GM23338 (cell line): Measurements from ENCODE around the gene UBASH3A. TPM values are rescaled to one million over a fixed set of nuclear protein-coding genes. Genes with fewer than 3 reads are reported as not detected.

ENCODE experiments used
- ATAC-seq: fragments of 200-7000 bp; cut with Tn5 transposase; 3 replicates; pipeline ENCODE4 v1.9.1; 2020
- DNase-seq: peaks from one replicate; pipeline ENCODE4 v3.0.0-alpha.2; 2015; ENCODE audit warnings: low spot score
- H2AFZ ChIP-seq: fragments of 200-600 bp; sonication (generic); 2 replicates; pipeline ENCODE4 v1.8.0; 2016; ENCODE audit warnings: antibody characterized with exemption, mild to moderate bottlenecking, moderate library complexity
- H3F3A ChIP-seq: fragments of 200-600 bp; sonication (generic); replicated peaks from 2 replicates; pipeline ENCODE4 v1.8.0; 2017; ENCODE audit warnings: antibody characterized with exemption, mixed run types, low read depth
- H3K27ac ChIP-seq: fragments of 200-600 bp; sonication (generic); 2 replicates; pipeline ENCODE4 v1.6.1; 2016; ENCODE audit warnings: low read depth
- H3K27me3 ChIP-seq: fragments of 200-600 bp; sonication (generic); 2 replicates; pipeline ENCODE4 v1.8.0; 2016; ENCODE audit warnings: mild to moderate bottlenecking, mixed run types, moderate library complexity; ENCODE audit not compliant: insufficient read depth
- H3K36me3 ChIP-seq: fragments of 200-600 bp; sonication (generic); 2 replicates; pipeline ENCODE4 v1.8.0; 2016; ENCODE audit warnings: mild to moderate bottlenecking; ENCODE audit not compliant: insufficient read depth
- H3K4me1 ChIP-seq: fragments of 200-600 bp; sonication (generic); 2 replicates; pipeline ENCODE4 v1.8.0; 2016; ENCODE audit warnings: mild to moderate bottlenecking, moderate library complexity; ENCODE audit not compliant: insufficient read depth
- H3K4me2 ChIP-seq: fragments of 200-600 bp; sonication (generic); 2 replicates; pipeline ENCODE4 v1.7.1; 2017; ENCODE audit warnings: mixed run types
- H3K4me3 ChIP-seq: fragments of 200-600 bp; sonication (generic); 2 replicates; pipeline ENCODE4 v1.6.1; 2016; ENCODE audit warnings: mixed run types
- H3K79me2 ChIP-seq: fragments of 200-600 bp; sonication (generic); replicated peaks from 2 replicates; pipeline ENCODE4 v1.8.0; 2017; ENCODE audit warnings: mild to moderate bottlenecking; ENCODE audit not compliant: insufficient read depth
- H3K9me2 ChIP-seq: fragments of 200-600 bp; sonication (generic); 2 replicates; pipeline ENCODE4 v1.8.0; 2017; ENCODE audit not compliant: insufficient read depth
- H4K20me1 ChIP-seq: fragments of 200-600 bp; sonication (generic); replicated peaks from 2 replicates; pipeline ENCODE4 v1.8.0; 2017; ENCODE audit warnings: mild to moderate bottlenecking; ENCODE audit not compliant: insufficient read depth
- H3K27ac Mint-ChIP-seq: 2 replicates; pipeline ENCODE4 v1.8.0; 2020; ENCODE audit warnings: inconsistent platforms, mild to moderate bottlenecking, moderate library complexity, mixed read lengths
- H3K27me3 Mint-ChIP-seq: 3 replicates; pipeline ENCODE4 v1.8.0; 2022; ENCODE audit warnings: low read depth, mild to moderate bottlenecking, moderate library complexity, mixed read lengths, inconsistent platforms; ENCODE audit not compliant: insufficient read depth, poor library complexity
- H3K36me3 Mint-ChIP-seq: 3 replicates; pipeline ENCODE4 v1.8.0; 2021; ENCODE audit warnings: low read depth, mild to moderate bottlenecking, inconsistent platforms, moderate library complexity, mixed read lengths
- H3K4me1 Mint-ChIP-seq: 3 replicates; pipeline ENCODE4 v1.8.0; 2020; ENCODE audit warnings: mild to moderate bottlenecking, inconsistent platforms, mixed read lengths
- H3K4me3 Mint-ChIP-seq: 3 replicates; pipeline ENCODE4 v1.8.0; 2021; ENCODE audit warnings: moderate library complexity, mild to moderate bottlenecking, inconsistent platforms, mixed read lengths
- H3K9me3 Mint-ChIP-seq: 3 replicates; pipeline ENCODE4 v1.8.0; 2020; ENCODE audit warnings: moderate library complexity, mild to moderate bottlenecking, inconsistent platforms, mixed read lengths
- CREB1 ChIP-seq: fragments of 250-450 bp; sonication (Bioruptor Pico); IDR thresholded peaks from 2 replicates; pipeline ENCODE4 v1.5.0; 2020; ENCODE audit warnings: low read depth, mild to moderate bottlenecking, moderate library complexity
- ETS1 ChIP-seq: IDR thresholded peaks from 2 replicates; pipeline ENCODE4 v1.6.1; 2016; ENCODE audit warnings: antibody characterized with exemption
- EZH2 ChIP-seq: fragments of 200-600 bp; sonication (generic); IDR thresholded peaks from one replicate; pipeline ENCODE4 v1.8.0; 2017; ENCODE audit warnings: antibody characterized with exemption, mild to moderate bottlenecking, low read depth; ENCODE audit not compliant: unreplicated experiment
- EZH2phosphoT487 ChIP-seq: fragments of 200-600 bp; sonication (generic); IDR thresholded peaks from one replicate; pipeline ENCODE4 v1.8.1; 2018; ENCODE audit warnings: antibody characterized with exemption; ENCODE audit not compliant: unreplicated experiment
- JUNB ChIP-seq: IDR thresholded peaks from one replicate; pipeline ENCODE4 v1.6.1; 2016; ENCODE audit warnings: antibody characterized with exemption; ENCODE audit not compliant: unreplicated experiment
- NANOG ChIP-seq: IDR thresholded peaks from 2 replicates; pipeline ENCODE4 v1.6.1; 2016; ENCODE audit warnings: antibody characterized with exemption, borderline replicate concordance
- POLR2AphosphoS5 ChIP-seq: IDR thresholded peaks from 2 replicates; pipeline ENCODE4 v1.6.1; 2016; ENCODE audit warnings: antibody characterized with exemption, low read depth
- REST ChIP-seq: IDR thresholded peaks from one replicate; pipeline ENCODE4 v1.6.1; 2018; ENCODE audit warnings: antibody characterized with exemption; ENCODE audit not compliant: unreplicated experiment
- STAT1 ChIP-seq: IDR thresholded peaks from one replicate; pipeline ENCODE4 v1.6.1; 2016; ENCODE audit warnings: antibody characterized with exemption; ENCODE audit not compliant: unreplicated experiment
- ZNF114 ChIP-seq: fragments of 250-450 bp; sonication (Bioruptor Pico); IDR thresholded peaks from 2 replicates; pipeline ENCODE4 v1.5.0; 2020; ENCODE audit warnings: mild to moderate bottlenecking, moderate library complexity
- ZNF331 ChIP-seq: fragments of 250-450 bp; sonication (Bioruptor Pico); IDR thresholded peaks from 2 replicates; pipeline ENCODE4 v1.5.0; 2020; ENCODE audit warnings: low read depth, mild to moderate bottlenecking, moderate library complexity
- polyA plus RNA-seq: library from polyadenylated mRNA; unstranded; fragments of >200 nt; fragmentation: Nextera tagmentation; extraction: Ambion mirVana; gene quantifications from 2 replicates; pipeline ENCODE4 v1.2.1, GENCODE V29; 2016
- total RNA-seq: library from RNA; depleted of rRNA; stranded (reverse); fragments of >200 nt; shearing (Covaris generic); gene quantifications from 2 replicates; pipeline ENCODE4 v1.2.3, GENCODE V29; 2014
- TF ChIP-seq, protein P1 (sequence below), 2 experiments: fragments of 200-600 bp in 1 of 2; sonication (generic) in 1 of 2; conservative IDR thresholded peaks; 2 replicates each; pipeline versions ENCODE4 v1.5.1 to v1.6.1; 2016 to 2017; ENCODE audit warnings: antibody characterized with exemption in 2 of 2, low read depth in 2 of 2, mild to moderate bottlenecking in 2 of 2, moderate library complexity in 1 of 2
- TF ChIP-seq, protein P2 (sequence below): fragments of 250-450 bp; sonication (Bioruptor Pico); IDR thresholded peaks from 2 replicates; pipeline ENCODE4 v1.5.0; 2020; ENCODE audit warnings: mild to moderate bottlenecking, moderate library complexity

UBASH3A gene
- total and polyA plus RNA-seq, 2 experiments from 2014 or later, result not detected

GRCh38 chr21:42363312-42363711 is 40.4 kb upstream of the UBASH3A start:
- TF ChIP-seq EZH2phosphoT487 (no peak), POLR2AphosphoS5 (no peak), CREB1 (CRISPR knock-in tag) (no peak), ETS1 (no peak), JUNB (no peak), ZNF331 (CRISPR knock-in tag) (no peak), REST (no peak), STAT1 (no peak), ZNF114 (CRISPR knock-in tag) (no peak), EZH2 (no peak), NANOG (no peak)
- TF ChIP-seq, protein P1, sequence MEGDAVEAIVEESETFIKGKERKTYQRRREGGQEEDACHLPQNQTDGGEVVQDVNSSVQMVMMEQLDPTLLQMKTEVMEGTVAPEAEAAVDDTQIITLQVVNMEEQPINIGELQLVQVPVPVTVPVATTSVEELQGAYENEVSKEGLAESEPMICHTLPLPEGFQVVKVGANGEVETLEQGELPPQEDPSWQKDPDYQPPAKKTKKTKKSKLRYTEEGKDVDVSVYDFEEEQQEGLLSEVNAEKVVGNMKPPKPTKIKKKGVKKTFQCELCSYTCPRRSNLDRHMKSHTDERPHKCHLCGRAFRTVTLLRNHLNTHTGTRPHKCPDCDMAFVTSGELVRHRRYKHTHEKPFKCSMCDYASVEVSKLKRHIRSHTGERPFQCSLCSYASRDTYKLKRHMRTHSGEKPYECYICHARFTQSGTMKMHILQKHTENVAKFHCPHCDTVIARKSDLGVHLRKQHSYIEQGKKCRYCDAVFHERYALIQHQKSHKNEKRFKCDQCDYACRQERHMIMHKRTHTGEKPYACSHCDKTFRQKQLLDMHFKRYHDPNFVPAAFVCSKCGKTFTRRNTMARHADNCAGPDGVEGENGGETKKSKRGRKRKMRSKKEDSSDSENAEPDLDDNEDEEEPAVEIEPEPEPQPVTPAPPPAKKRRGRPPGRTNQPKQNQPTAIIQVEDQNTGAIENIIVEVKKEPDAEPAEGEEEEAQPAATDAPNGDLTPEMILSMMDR (conservative IDR thresholded peaks at IDR 0.05; ENCODE audit: low read depth in 2 of 2), result no peak
- TF ChIP-seq, protein P2, sequence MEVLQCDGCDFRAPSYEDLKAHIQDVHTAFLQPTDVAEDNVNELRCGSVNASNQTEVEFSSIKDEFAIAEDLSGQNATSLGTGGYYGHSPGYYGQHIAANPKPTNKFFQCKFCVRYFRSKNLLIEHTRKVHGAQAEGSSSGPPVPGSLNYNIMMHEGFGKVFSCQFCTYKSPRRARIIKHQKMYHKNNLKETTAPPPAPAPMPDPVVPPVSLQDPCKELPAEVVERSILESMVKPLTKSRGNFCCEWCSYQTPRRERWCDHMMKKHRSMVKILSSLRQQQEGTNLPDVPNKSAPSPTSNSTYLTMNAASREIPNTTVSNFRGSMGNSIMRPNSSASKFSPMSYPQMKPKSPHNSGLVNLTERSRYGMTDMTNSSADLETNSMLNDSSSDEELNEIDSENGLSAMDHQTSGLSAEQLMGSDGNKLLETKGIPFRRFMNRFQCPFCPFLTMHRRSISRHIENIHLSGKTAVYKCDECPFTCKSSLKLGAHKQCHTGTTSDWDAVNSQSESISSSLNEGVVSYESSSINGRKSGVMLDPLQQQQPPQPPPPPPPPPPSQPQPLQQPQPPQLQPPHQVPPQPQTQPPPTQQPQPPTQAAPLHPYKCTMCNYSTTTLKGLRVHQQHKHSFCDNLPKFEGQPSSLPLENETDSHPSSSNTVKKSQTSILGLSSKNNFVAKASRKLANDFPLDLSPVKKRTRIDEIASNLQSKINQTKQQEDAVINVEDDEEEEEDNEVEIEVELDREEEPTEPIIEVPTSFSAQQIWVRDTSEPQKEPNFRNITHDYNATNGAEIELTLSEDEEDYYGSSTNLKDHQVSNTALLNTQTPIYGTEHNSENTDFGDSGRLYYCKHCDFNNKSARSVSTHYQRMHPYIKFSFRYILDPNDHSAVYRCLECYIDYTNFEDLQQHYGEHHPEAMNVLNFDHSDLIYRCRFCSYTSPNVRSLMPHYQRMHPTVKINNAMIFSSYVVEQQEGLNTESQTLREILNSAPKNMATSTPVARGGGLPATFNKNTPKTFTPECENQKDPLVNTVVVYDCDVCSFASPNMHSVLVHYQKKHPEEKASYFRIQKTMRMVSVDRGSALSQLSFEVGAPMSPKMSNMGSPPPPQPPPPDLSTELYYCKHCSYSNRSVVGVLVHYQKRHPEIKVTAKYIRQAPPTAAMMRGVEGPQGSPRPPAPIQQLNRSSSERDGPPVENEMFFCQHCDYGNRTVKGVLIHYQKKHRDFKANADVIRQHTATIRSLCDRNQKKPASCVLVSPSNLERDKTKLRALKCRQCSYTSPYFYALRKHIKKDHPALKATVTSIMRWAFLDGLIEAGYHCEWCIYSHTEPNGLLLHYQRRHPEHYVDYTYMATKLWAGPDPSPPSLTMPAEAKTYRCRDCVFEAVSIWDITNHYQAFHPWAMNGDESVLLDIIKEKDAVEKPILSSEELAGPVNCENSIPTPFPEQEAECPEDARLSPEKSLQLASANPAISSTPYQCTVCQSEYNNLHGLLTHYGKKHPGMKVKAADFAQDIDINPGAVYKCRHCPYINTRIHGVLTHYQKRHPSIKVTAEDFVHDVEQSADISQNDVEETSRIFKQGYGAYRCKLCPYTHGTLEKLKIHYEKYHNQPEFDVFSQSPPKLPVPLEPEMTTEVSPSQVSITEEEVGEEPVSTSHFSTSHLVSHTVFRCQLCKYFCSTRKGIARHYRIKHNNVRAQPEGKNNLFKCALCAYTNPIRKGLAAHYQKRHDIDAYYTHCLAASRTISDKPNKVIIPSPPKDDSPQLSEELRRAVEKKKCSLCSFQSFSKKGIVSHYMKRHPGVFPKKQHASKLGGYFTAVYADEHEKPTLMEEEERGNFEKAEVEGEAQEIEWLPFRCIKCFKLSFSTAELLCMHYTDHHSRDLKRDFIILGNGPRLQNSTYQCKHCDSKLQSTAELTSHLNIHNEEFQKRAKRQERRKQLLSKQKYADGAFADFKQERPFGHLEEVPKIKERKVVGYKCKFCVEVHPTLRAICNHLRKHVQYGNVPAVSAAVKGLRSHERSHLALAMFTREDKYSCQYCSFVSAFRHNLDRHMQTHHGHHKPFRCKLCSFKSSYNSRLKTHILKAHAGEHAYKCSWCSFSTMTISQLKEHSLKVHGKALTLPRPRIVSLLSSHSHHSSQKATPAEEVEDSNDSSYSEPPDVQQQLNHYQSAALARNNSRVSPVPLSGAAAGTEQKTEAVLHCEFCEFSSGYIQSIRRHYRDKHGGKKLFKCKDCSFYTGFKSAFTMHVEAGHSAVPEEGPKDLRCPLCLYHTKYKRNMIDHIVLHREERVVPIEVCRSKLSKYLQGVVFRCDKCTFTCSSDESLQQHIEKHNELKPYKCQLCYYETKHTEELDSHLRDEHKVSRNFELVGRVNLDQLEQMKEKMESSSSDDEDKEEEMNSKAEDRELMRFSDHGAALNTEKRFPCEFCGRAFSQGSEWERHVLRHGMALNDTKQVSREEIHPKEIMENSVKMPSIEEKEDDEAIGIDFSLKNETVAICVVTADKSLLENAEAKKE (CRISPR knock-in tag), result no peak
- no peak overlapping the region for H3K4me2 ChIP-seq
- Mint-ChIP-seq H3K27ac (no peak overlapping the region), H3K4me3 (no peak overlapping the region), H3K27me3 (peaks cover 7% of the 10 kb centered on the region), H3K4me1 (peaks cover 9% of the 10 kb centered on the region), H3K9me3 (peaks cover 18% of the 10 kb centered on the region), H3K36me3 (peaks cover 6% of the 10 kb centered on the region)
- no peak overlapping the region for H3K4me3 ChIP-seq
- H3K36me3 ChIP-seq, result no peaks in the 10 kb centered on the region
- H4K20me1 ChIP-seq, result no peaks in the 10 kb centered on the region
- ATAC-seq, result no peak
- no peak overlapping the region for H2AFZ ChIP-seq
- H3K79me2 ChIP-seq, result no peaks in the 10 kb centered on the region
- no peak overlapping the region for H3K27ac ChIP-seq
- no peaks in the 10 kb centered on the region for H3K9me2 ChIP-seq
- H3K27me3 ChIP-seq, result no peaks in the 10 kb centered on the region
- no peak for DNase-seq
- H3K4me1 ChIP-seq, result no peaks in the 10 kb centered on the region
- no peaks in the 10 kb centered on the region for H3F3A ChIP-seq
